Panc1 (cell line): ENCODE results near the gene BBS7. TPM values are rescaled to one million over a fixed set of nuclear protein-coding genes. Genes with fewer than 3 reads are reported as not detected.

Source experiments
- ATAC-seq: fragments of 200-7000 bp; cut with Tn5 transposase; 2 replicates; pipeline ENCODE4 v1.9.1; 2020; ENCODE audit warnings: mild to moderate bottlenecking, moderate library complexity
- BruUV-seq: library from RNA; stranded (reverse); fragments of 400-500 nt; replicated peaks from 2 replicates; lab custom pipeline; 2021; lab: Mats Ljungman, UMichigan
- CTCF ChIA-PET: fragments of 300-600 bp; sonication (Branson Sonifier 250); formaldehyde crosslinking; loops from one replicate; lab custom pipeline; 2022; ENCODE audit warnings: antibody characterized with exemption; lab: Charles Lee
- POLR2A ChIA-PET: fragments of 300-600 bp; sonication (Branson Sonifier 250); formaldehyde crosslinking; loops from one replicate; lab custom pipeline; 2022; ENCODE audit warnings: antibody characterized with exemption; lab: Charles Lee
- DNase-seq: peaks from one replicate; pipeline ENCODE4 v3.0.0-alpha.2; 2010; ENCODE audit warnings: low read depth, low spot score
- H3K27ac ChIP-seq: 2 replicates; pipeline ENCODE4 v1.5.1; 2011; ENCODE audit warnings: mild to moderate bottlenecking, low read length, inconsistent platforms
- H3K27me3 ChIP-seq: fragments of 200-500 bp; sonication (Bioruptor generic); 2 replicates; pipeline ENCODE4 v1.6.0; 2014; ENCODE audit warnings: low read length, inconsistent platforms; ENCODE audit not compliant: control insufficient read depth, insufficient read depth
- H3K36me3 ChIP-seq: fragments of 200-500 bp; sonication (Bioruptor generic); 2 replicates; pipeline ENCODE4 v1.5.1; 2014; ENCODE audit warnings: inconsistent platforms, mild to moderate bottlenecking, low read length, moderate library complexity; ENCODE audit not compliant: control insufficient read depth, insufficient read depth
- H3K4me1 ChIP-seq: 2 replicates; pipeline ENCODE4 v1.5.1; 2011; ENCODE audit warnings: inconsistent platforms, mild to moderate bottlenecking, low read length, moderate library complexity; ENCODE audit not compliant: control insufficient read depth, insufficient read depth
- H3K4me3 ChIP-seq, 2 experiments: 2 replicates each; pipeline ENCODE4 v1.5.1; 2011 to 2012; ENCODE audit warnings: low read depth in 2 of 2, low read length in 2 of 2, mild to moderate bottlenecking in 2 of 2, inconsistent platforms in 1 of 2, moderate library complexity in 1 of 2
- H3K9me3 ChIP-seq: fragments of 200-500 bp; sonication (Bioruptor generic); 2 replicates; pipeline ENCODE4 v1.5.1; 2014; ENCODE audit warnings: low read depth, mild to moderate bottlenecking, inconsistent platforms, low read length, moderate library complexity; ENCODE audit not compliant: control insufficient read depth, insufficient read depth
- CTCF ChIP-seq: fragments of 450-650 bp; IDR thresholded peaks from 2 replicates; pipeline ENCODE4 v1.5.1; 2017; ENCODE audit warnings: mild to moderate bottlenecking
- POLR2AphosphoS5 ChIP-seq: IDR thresholded peaks from 2 replicates; pipeline ENCODE4 v1.6.1; 2012; ENCODE audit warnings: mild to moderate bottlenecking, low read depth, low read length, moderate library complexity
- REST ChIP-seq, 2 experiments: IDR thresholded peaks; 2 replicates each; pipeline ENCODE4 v1.6.1; 2011 to 2012; ENCODE audit warnings: low read depth in 2 of 2, control low read depth in 1 of 2, low read length in 1 of 2, mild to moderate bottlenecking in 1 of 2, moderate library complexity in 1 of 2; ENCODE audit not compliant: insufficient read depth in 1 of 2
- SIN3A ChIP-seq: IDR thresholded peaks from 2 replicates; pipeline ENCODE4 v1.6.1; 2012; ENCODE audit warnings: low read depth, mild to moderate bottlenecking, low read length, moderate library complexity, borderline replicate concordance; ENCODE audit not compliant: insufficient read depth
- TCF7L2 ChIP-seq: IDR thresholded peaks from 2 replicates; pipeline ENCODE4 v1.6.1; 2011; ENCODE audit warnings: mild to moderate bottlenecking, low read depth, low read length, inconsistent platforms
- in situ Hi-C: cut with HindIII; loops from 2 replicates; pipeline ENCODE4 v1.10.0; 2016; ENCODE audit warnings: low sequenced_read_pairs, low pct_unique_long_range_greater_than_20kb
- intact Hi-C: fragments of 100-400 bp; cut with micrococcal nuclease; formaldehyde crosslinking; loops from one replicate; pipeline ENCODE4 v1.10.0; 2022; ENCODE audit not compliant: unreplicated experiment
- total RNA-seq: library from RNA; stranded (reverse); gene quantifications from one replicate; pipeline ENCODE4 v1.2.1, GENCODE V29; 2021; ENCODE audit not compliant: unreplicated experiment

BBS7 gene
- total RNA-seq, 1 experiment from 2014 or later, result 9.1 TPM

- TF ChIP-seq REST (IDR thresholded peaks at IDR 0.05; ENCODE audit: insufficient read depth in 1 of 2, low read depth in 2 of 2, low read length in 1 of 2) (no peak), CTCF (no peak), TCF7L2 (no peak)
- Histone ChIP-seq H3K4me3 (no peak overlapping the region), H3K36me3 (no peaks in the 10 kb centered on the region), H3K4me1 (no peaks in the 10 kb centered on the region), H3K27ac (no peak overlapping the region), H3K27me3 (no peaks in the 10 kb centered on the region), H3K9me3 (no peaks in the 10 kb centered on the region)
- BruUV-seq, result no TSS peak
- no peak for DNase-seq
- intact Hi-C loops (no loop called here), in situ Hi-C loops (no loop called here)
- POLR2A ChIA-PET, result no interaction called here
- ATAC-seq, result no peak
- CTCF ChIA-PET, result no interaction called here
Measured at GRCh38 chr4:121846662-121847061, 23.6 kb downstream of the BBS7 start.

GRCh38 chr4:121842862-121843261 is 27.4 kb downstream of the BBS7 start:
- POLR2A ChIA-PET, result no interaction called here
- DNase-seq, result no peak
- in situ Hi-C loops, result no loop called here
- no peak overlapping the region for H3K27ac ChIP-seq
- no peak overlapping the region for H3K4me3 ChIP-seq
- no peaks in the 10 kb centered on the region for H3K27me3 ChIP-seq
- H3K4me1 ChIP-seq, result no peaks in the 10 kb centered on the region
- H3K36me3 ChIP-seq, result no peaks in the 10 kb centered on the region
- H3K9me3 ChIP-seq, result no peaks in the 10 kb centered on the region
- ATAC-seq, result no peak
- BruUV-seq, result no TSS peak
- intact Hi-C loops, result no loop called here
- TF ChIP-seq POLR2AphosphoS5 (no peak), TCF7L2 (no peak), CTCF (no peak), SIN3A (no peak), REST (IDR thresholded peaks at IDR 0.05; ENCODE audit: insufficient read depth in 1 of 2, low read depth in 2 of 2, low read length in 1 of 2) (no peak)
- CTCF ChIA-PET, result no interaction called here
